Measurements from ENCODE around the gene WDR72.

WDR72 gene

GRCh38 chr15:53670701-53671100, 88.8 kb downstream of the WDR72 start:
- DNase-seq, result no peak

GRCh38 chr15:53665930-53666329, 93.5 kb downstream of the WDR72 start:
- TF ChIP-seq GATA1 (IDR thresholded peaks at IDR 0.05; ENCODE audit: low read depth, low read length), result no peak
- TF ChIP-seq POLR2A (IDR thresholded peaks at IDR 0.05; ENCODE audit: low read length), result no peak
- DNase-seq, result peak in 1 of 2 experiments; percentile 1

More at GRCh38 chr15:53670701-53671100, 88.8 kb downstream of the WDR72 start:
- TF ChIP-seq GATA1 (IDR thresholded peaks at IDR 0.05; ENCODE audit: low read depth, low read length) (no peak), POLR2A (IDR thresholded peaks at IDR 0.05; ENCODE audit: low read length) (no peak)

DNA sequence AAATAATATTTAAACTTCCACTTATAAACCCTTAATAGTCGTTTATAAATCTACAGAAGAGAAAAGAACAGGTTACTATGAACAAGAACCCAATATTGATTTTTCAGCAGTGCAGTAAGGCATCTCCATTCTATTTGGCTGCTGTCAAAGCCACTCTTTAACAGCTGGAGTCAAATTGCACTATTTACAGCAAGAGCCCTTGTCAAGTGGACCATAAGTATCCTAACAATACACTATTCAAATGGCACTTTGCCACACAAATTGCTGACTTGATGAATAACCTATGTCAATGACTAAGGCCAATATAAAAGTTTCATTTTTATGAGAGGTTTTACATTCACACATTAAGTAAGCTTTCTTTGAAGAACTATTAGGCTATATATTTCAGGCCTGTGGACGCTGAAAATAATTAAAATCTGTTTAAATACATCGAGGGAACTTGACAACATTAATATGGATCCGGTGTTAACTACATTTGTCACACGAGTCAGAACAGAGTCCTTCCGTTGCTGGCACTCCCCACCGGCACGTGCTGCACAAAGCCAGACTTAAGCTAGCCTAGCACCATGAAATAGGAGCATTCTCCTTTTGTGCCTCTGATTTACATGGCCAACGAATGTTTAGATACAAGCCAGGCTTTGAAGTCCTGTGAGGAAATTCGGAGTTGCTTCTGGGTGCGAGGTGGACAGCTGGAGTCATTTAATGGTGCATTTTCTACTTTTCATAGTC, 100.5 kb downstream of the WDR72 start:
- TF ChIP-seq POLR2A (IDR thresholded peaks at IDR 0.05; ENCODE audit: low read length) (no peak), GATA1 (IDR thresholded peaks at IDR 0.05; ENCODE audit: low read depth, low read length) (no peak)
- DNase-seq, result no peak

- DNase-seq, result no peak
- TF ChIP-seq POLR2A (IDR thresholded peaks at IDR 0.05; ENCODE audit: low read length) (no peak), GATA1 (IDR thresholded peaks at IDR 0.05; ENCODE audit: low read depth, low read length) (no peak)
Measured at GRCh38 chr15:53658255-53658654, 101.2 kb downstream of the WDR72 start.

DNA sequence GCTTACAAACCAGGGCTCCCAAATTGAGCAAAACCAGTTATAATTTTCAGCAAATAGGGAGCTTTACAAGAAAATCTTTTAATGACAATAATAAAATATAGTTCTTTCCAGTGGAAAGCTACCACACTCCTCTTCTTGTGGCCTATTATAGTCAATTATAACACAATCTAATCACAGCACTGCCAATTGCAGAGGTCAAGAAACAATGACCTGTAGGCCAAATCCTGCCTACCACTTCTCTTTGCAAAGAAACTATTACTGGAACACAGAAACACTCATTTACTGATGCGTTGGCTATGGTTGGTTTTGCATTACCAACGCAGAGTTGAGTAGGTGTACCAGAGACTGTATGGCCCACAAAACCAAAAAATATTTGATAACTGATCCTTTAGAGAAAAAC, 110.5 kb downstream of the WDR72 start:
- DNase-seq, result no peak
- TF ChIP-seq POLR2A (IDR thresholded peaks at IDR 0.05; ENCODE audit: low read length) (no peak), GATA1 (IDR thresholded peaks at IDR 0.05; ENCODE audit: low read depth, low read length) (no peak)

- no peak for DNase-seq
- TF ChIP-seq POLR2A (IDR thresholded peaks at IDR 0.05; ENCODE audit: low read length) (no peak), GATA1 (IDR thresholded peaks at IDR 0.05; ENCODE audit: low read depth, low read length) (no peak)
Measured at GRCh38 chr15:53644660-53645059, 114.8 kb downstream of the WDR72 start.

- no peak for TF ChIP-seq GATA1 (IDR thresholded peaks at IDR 0.05; ENCODE audit: low read depth, low read length)
- TF ChIP-seq POLR2A (IDR thresholded peaks at IDR 0.05; ENCODE audit: low read length), result no peak
- no peak for DNase-seq
Measured at GRCh38 chr15:53634517-53635106, 124.9 kb downstream of the WDR72 start.

DNA sequence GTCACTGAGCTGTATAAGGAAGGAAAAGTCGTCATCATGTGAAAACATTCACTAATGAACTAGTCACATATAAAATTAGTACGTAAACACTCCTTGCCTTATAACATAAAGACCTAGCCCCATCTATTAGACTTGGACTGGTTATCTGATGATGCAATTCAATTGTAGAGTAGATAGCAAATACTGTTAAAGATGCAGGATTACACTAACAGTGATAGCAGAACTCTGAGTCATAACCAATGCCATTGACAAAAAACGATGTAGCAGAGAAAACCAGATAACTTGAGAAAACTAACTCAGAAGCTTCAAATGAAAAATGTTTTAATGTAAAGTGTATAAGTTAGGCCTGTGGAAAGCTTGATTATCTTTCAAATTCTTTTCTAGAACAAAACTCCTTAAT, 132.2 kb downstream of the WDR72 start:
- TF ChIP-seq GATA1 (IDR thresholded peaks at IDR 0.05; ENCODE audit: low read depth, low read length), result no peak
- TF ChIP-seq POLR2A (IDR thresholded peaks at IDR 0.05; ENCODE audit: low read length), result no peak

DNA sequence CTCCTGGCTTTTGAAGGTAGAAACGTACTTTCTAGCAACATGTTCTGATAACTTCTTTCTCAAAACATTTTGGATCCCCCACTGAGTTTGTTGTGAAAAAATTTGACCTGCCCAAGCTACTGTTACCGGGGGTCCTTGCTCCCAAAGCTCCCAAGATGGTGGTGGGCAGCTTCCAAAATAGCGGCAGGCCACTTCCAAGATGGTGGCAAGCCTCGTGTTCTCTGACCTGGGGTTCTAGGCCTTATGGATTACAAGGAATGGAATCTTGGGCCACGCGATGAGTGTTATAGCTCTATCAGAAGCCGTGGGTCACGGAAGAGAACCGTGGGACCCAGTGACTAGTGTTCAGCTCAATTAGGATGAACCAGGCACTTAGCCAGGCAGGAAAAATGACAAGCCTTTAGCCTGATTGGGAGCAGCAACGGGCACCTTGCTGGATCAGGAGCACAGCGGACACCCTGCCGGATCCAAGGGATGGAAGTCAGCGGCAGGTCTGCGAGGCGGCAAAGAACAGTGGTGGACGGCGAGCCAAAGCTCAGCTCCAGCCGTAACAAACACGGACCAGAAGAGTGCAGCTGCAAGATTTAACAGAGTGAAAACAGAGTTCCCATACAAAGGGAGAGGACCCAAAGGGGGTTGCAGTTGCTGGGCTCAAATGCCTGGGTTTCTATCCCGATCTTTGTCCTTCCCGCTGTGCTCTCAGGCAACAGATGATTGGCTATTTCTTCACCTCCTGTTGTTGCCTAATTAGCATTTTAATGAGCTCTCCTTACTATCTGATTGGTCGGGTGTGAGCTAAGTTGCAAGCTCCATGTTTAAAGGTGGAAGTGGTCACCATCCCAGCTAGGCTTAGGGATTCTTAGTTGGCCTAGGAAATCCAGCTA, 133.3 kb downstream of the WDR72 start:
- DNase-seq, result no peak
- TF ChIP-seq POLR2A (IDR thresholded peaks at IDR 0.05; ENCODE audit: low read length) (no peak), GATA1 (IDR thresholded peaks at IDR 0.05; ENCODE audit: low read depth, low read length) (no peak)

More for the DNA sequence above, 132.2 kb downstream of the WDR72 start:
- DNase-seq, result no peak

GRCh38 chr15:53625260-53625659, 134.2 kb downstream of the WDR72 start:
- TF ChIP-seq GATA1 (IDR thresholded peaks at IDR 0.05; ENCODE audit: low read depth, low read length) (no peak), POLR2A (IDR thresholded peaks at IDR 0.05; ENCODE audit: low read length) (no peak)
- peak in 1 of 2 experiments; percentile 4 for DNase-seq

DNA sequence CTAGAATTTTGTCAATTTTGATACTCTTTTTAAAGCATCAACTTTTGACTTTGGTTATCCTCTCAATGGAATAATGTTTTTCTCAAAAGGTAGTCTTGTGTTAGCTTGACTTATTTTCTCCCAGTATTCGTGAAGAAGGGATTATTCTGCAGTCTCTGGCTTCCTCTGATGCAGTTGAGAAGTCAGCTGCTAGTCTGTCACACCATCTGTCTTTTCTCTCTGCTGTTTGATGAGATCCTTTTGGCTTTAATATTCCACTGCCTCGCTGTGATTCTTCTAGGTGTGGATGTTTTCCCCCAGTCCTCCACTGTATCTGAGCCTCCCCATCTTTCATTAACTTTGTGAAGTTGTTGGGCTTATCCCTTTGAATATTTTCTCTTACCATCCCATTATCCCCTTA, 141.0 kb downstream of the WDR72 start:
- TF ChIP-seq POLR2A (IDR thresholded peaks at IDR 0.05; ENCODE audit: low read length), result no peak
- TF ChIP-seq GATA1 (IDR thresholded peaks at IDR 0.05; ENCODE audit: low read depth, low read length), result no peak
- DNase-seq, result no peak

DNA sequence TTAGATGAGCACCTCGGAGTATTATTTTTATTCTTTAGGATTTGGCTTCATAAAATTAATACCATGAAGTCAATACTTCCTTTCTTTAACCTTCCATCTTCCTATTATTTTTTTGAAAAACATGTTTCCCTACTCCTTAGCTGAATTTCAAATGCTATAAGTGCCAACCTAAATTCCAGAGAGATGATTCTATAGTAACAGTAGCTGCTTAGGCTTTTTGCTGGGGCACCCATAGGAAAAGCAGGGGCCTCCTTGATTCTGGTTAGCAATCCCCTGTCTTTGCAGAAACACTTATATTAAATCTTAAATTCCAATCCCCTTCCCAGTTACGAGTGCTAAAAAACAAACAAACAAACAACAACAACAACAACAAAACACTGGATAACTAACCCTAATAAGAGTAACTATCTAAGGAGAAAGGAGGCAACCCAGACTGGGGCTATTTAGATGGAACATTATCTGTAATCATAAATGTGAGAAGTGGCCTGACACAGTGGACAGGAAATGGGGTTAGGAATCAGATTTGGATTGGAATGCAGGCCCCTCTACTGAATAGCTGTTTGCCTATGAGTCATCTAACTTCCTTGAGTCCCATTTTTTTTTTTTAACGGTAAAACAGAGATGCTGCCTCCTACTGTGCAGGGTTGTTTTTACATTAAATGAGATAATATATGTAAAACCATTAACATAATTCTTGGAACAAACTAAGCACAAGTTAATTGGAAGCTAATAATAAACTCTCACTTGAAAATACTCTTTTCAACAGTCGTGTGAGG, 148.1 kb downstream of the WDR72 start:
- DNase-seq, result no peak
- TF ChIP-seq POLR2A (IDR thresholded peaks at IDR 0.05; ENCODE audit: low read length), result no peak
- no peak for TF ChIP-seq GATA1 (IDR thresholded peaks at IDR 0.05; ENCODE audit: low read depth, low read length)

GRCh38 chr15:53591041-53591440, 168.4 kb downstream of the WDR72 start:
- no peak for DNase-seq
- TF ChIP-seq POLR2A (IDR thresholded peaks at IDR 0.05; ENCODE audit: low read length) (no peak), GATA1 (IDR thresholded peaks at IDR 0.05; ENCODE audit: low read depth, low read length) (no peak)

Measured in erythroblast (primary cell).